ENCODE results near the gene LGI4. TPM values are rescaled to one million over a fixed set of nuclear protein-coding genes. Genes with fewer than 3 reads are reported as not detected.

LGI4 gene
- total RNA-seq, 1 donor from 2014 or later: 0.27 TPM

- intact Hi-C loops (cut with micrococcal nuclease): no loop called here
These were observed 9.6 kb downstream of the LGI4 start for GRCh38 chr19:35125270-35125717.

GRCh38 chr19:35124098-35125060, 10.5 kb downstream of the LGI4 start:
- intact Hi-C loops (cut with micrococcal nuclease): no loop called here

GRCh38 chr19:35123573-35123972, 11.3 kb downstream of the LGI4 start:
- intact Hi-C loops (cut with micrococcal nuclease): no loop called here

- intact Hi-C loops (cut with micrococcal nuclease): no loop called here
These were observed 11.9 kb downstream of the LGI4 start for GRCh38 chr19:35122687-35123551.

- intact Hi-C loops (cut with micrococcal nuclease): no loop called here
These were observed 14.0 kb downstream of the LGI4 start for GRCh38 chr19:35120898-35121297.

- intact Hi-C loops (cut with micrococcal nuclease): no loop called here
These were observed 14.4 kb downstream of the LGI4 start for GRCh38 chr19:35120492-35120891.

- intact Hi-C loops (cut with micrococcal nuclease): no loop called here
These were observed 15.2 kb downstream of the LGI4 start for GRCh38 chr19:35119578-35120155.

GRCh38 chr19:35119091-35119490, 15.8 kb downstream of the LGI4 start:
- intact Hi-C loops (cut with micrococcal nuclease): no loop called here

- intact Hi-C loops (cut with micrococcal nuclease): no loop called here
These were observed 16.4 kb downstream of the LGI4 start for GRCh38 chr19:35118268-35119020.

GRCh38 chr19:35117799-35118198, 17.1 kb downstream of the LGI4 start:
- intact Hi-C loops (cut with micrococcal nuclease): no loop called here

- intact Hi-C loops (cut with micrococcal nuclease): no loop called here
These were observed 17.7 kb downstream of the LGI4 start for GRCh38 chr19:35117116-35117515.

- intact Hi-C loops (cut with micrococcal nuclease): no loop called here
These were observed 18.6 kb downstream of the LGI4 start for GRCh38 chr19:35116072-35116801.

- intact Hi-C loops (cut with micrococcal nuclease): loop anchor here (2.0 kb wide), 1 partner anchor 19 kb away; the partner anchor contains the start of gene LGI4
These were observed 19.5 kb downstream of the LGI4 start, which contains the start of gene FXYD3 for GRCh38 chr19:35115177-35115951. Gene FXYD3 (plus strand): TSS chr19:35115823. CDS start chr19:35119377, 3,554 bp downstream.

GRCh38 chr19:35114353-35115176, 20.3 kb downstream of the LGI4 start:
- intact Hi-C loops (cut with micrococcal nuclease): loop anchor here (1.0 to 2.0 kb wide), 2 partner anchors 20 to 155 kb away; partner anchors contain the start of gene LGI4

- intact Hi-C loops (cut with micrococcal nuclease): no loop called here
These were observed 21.7 kb downstream of the LGI4 start for GRCh38 chr19:35112995-35113688.

- intact Hi-C loops (cut with micrococcal nuclease): no loop called here
These were observed 23.9 kb downstream of the LGI4 start for GRCh38 chr19:35110974-35111373.

GRCh38 chr19:35109395-35110112, 25.3 kb downstream of the LGI4 start:
- intact Hi-C loops (cut with micrococcal nuclease): no loop called here
